H54 (cell line): ENCODE measurements around the gene EXOSC9.

ENCODE experiments used
- DNase-seq: peaks from one replicate; pipeline ENCODE4 v3.0.0; 2011; ENCODE audit warnings: low spot score, mixed read lengths; ENCODE audit not compliant: insufficient read length
- FAIRE-seq: peaks from 3 replicates; lab custom pipeline; 2011; peaks lifted over from hg19 to GRCh38; lab: Jason Lieb, UNC
- POLR2A ChIP-seq: IDR thresholded peaks from 2 replicates; pipeline ENCODE4 v1.6.1; 2011; ENCODE audit warnings: low read depth, mild to moderate bottlenecking, low read length

The EXOSC9 gene

DNA sequence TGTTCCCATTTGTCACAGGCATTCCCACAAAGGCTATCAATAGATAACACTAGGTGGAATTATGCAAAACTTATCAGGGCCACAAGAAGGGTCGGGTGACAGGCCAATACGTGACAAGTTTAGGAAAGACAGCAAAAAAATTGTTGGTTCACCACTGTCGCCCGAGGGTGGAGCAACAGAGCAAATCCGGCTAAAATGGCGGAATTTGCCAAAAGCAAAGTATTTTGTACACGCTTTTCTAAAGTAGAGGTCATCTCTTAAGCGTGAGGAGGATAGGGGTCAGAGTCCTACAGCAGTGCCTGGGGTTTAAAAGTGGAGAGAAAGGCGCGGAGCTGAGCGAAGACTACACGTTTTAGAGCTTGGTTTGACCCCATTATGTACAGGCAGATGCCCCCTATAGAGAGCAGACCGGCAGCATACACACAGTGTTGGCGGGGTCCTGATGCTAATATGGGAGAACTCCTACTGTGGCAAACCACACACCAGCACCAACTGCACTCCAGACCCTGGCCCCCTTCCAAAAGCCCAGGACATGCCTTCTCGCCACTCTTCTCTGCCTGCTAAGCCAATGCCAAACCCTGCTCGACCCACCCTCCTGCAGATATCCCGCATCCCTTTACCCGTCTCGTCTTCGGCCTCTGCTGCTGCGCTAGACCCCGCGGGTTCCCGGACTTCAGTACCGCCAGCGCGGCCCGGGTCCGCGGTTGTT is 21.8 kb downstream of the EXOSC9 start:
- no peak for FAIRE-seq
- peak; percentile 23 for TF ChIP-seq POLR2A
- no peak for DNase-seq

- no peak for FAIRE-seq
- peak; percentile 88 for TF ChIP-seq POLR2A
- DNase-seq, result peak; percentile 51
These were observed 22.5 kb downstream of the EXOSC9 start, which contains the start of gene CCNA2 for GRCh38 chr4:121823505-121824170. Gene CCNA2, minus strand, starts transcription at chr4:121823883. Its CDS starts 255 bp downstream, at chr4:121823628.

DNA sequence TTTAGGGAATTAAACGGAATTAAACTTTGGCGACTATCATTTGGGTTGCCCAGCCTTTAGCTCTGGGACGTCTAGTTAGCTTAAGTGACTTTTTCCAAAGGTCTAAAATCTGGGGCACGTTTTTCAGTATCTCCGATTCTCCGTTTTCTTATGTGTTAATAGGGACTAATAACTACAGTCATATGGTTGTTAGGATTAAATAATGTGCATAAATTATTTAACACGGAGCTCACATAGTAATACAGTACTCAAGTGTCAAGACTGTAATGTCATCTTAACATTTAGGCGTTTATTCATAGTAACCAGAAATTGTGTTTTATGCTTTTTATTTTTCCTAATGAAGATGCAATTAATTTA is 23.0 kb downstream of the EXOSC9 start:
- DNase-seq (no peak), FAIRE-seq (no peak)
- TF ChIP-seq POLR2A, result no peak; the same call in 1 of the 2 replicates

DNA sequence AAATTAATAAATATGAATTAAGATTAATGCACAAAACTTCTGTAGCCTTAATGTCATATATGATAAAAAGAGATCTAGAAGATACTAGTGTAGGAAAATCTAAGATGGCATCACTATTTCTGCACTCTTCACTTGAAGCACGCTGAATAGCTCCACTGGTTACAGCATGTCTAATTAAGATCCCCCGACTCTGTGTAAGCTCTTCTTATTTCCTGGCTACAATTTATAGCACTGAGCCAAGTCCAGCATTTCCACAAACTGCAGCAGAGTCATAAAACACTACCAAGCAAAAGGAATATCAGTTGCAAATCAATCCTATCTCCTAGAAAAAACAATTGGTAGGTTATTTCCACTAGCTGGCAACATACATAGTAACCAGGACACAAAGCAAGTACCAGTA is 23.8 kb downstream of the EXOSC9 start:
- FAIRE-seq (no peak), DNase-seq (no peak)
- no peak for TF ChIP-seq POLR2A

- FAIRE-seq (no peak), DNase-seq (no peak)
- TF ChIP-seq POLR2A, result no peak
These were observed 26.7 kb downstream of the EXOSC9 start for GRCh38 chr4:121827853-121828252.

- no peak for DNase-seq
- FAIRE-seq, result no peak
- no peak for TF ChIP-seq POLR2A
These were observed 28.4 kb downstream of the EXOSC9 start for GRCh38 chr4:121829511-121829910.

DNA sequence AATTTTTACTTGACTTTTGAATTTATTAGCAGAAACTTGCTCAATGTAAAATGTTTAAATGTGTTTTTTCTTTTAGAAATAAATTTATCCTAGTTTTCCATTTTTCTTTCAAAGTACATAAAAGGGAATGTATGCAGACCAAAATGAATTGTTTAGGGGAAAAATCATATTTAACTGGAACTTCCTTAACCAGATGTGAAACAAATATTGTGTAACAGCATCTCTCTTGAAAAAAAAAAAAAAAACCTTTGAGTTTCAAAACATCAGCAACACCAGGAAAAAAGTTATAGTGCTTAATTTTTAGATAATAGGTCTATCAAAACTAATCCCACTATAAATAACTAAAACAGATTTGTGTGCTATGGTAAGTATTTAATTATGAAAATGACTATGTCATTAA is 37.0 kb downstream of the EXOSC9 start:
- no peak for FAIRE-seq
- no peak for DNase-seq
- no peak for TF ChIP-seq POLR2A

GRCh38 chr4:121842862-121843261 is 41.7 kb downstream of the EXOSC9 start:
- TF ChIP-seq POLR2A, result no peak
- FAIRE-seq, result no peak

DNA sequence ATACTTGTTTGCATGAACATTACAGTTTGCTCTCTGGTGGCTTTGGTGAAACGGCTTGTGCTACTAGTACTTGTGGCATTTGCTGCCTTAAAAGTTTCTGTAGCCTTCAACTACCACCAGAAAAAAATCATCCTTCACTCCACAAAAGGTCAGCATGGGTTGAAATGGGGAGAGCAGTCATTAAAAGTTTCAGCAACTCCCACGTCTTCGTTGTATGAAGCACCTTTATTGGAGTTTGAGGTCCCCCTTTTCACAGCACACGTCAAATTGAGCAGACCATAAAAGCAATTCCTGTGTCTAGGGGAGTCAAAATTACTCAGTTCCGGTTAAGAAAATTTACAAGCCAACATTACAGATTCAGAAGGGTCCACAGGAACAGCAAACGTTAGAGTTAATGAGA is 45.5 kb downstream of the EXOSC9 start:
- DNase-seq (no peak), FAIRE-seq (no peak)
- TF ChIP-seq POLR2A, result no peak

More at GRCh38 chr4:121842862-121843261, 41.7 kb downstream of the EXOSC9 start:
- DNase-seq, result no peak

DNA sequence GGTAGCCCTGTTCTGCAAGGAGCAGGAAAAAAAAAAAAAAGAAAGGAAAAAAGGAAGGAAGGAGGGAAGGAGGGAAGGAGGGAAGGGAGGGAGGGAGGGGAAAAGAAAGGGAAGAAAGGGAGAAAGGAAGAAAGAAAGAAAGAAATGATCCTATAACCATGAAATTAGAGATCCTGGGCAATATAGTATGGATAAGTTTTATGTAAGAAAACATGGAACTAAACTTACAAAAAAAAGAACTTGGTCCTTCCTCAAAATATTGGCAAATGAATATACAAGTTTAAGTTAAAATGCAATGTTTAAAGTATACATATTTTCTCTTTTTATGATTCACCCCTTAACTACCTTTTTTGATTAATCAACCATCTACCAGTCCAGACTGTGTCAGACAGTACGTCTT is 50.2 kb downstream of the EXOSC9 start:
- no peak for TF ChIP-seq POLR2A
- DNase-seq (no peak), FAIRE-seq (no peak)

- FAIRE-seq (no peak), DNase-seq (no peak)
- TF ChIP-seq POLR2A, result no peak
These were observed 59.0 kb downstream of the EXOSC9 start for GRCh38 chr4:121860121-121860520.

DNA sequence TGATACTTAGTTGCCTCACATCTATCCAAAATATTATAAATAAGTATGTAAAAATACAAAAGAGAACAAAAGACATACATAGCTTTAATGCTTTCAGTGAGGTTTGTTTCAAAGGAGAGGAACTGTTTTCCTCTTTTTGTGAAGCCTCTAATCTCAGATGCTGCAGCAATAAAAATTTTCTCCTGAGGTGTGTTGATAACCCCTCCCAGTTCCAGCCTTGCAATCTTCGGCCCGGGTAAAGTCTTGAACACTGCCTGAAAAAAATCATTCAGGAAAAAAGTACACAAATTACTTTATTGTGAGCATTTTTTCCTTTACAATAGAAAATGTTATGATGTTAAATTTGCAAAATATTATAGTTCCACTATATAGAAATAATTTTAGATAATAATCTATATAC is 60.3 kb downstream of the EXOSC9 start:
- FAIRE-seq (no peak), DNase-seq (no peak)
- TF ChIP-seq POLR2A, result no peak

GRCh38 chr4:121863799-121864198 is 62.7 kb downstream of the EXOSC9 start:
- FAIRE-seq (no peak), DNase-seq (no peak)
- no peak for TF ChIP-seq POLR2A
